M059J (cell line): Measurements from ENCODE around the gene SYNM. TPM values are rescaled to one million over a fixed set of nuclear protein-coding genes. Genes with fewer than 3 reads are reported as not detected.

ENCODE experiments used
- DNase-seq: peaks from one replicate; pipeline ENCODE4 v3.0.0-alpha.2; 2012; ENCODE audit warnings: low read depth
- total RNA-seq: library from RNA; depleted of rRNA; stranded (reverse); fragments of >200 nt; shearing (Covaris generic); gene quantifications from 2 replicates; pipeline ENCODE4 v1.2.3, GENCODE V29; 2014; rRNA removed

Gene SYNM
- total RNA-seq, 1 experiment from 2014 or later = 4.1 TPM

DNA sequence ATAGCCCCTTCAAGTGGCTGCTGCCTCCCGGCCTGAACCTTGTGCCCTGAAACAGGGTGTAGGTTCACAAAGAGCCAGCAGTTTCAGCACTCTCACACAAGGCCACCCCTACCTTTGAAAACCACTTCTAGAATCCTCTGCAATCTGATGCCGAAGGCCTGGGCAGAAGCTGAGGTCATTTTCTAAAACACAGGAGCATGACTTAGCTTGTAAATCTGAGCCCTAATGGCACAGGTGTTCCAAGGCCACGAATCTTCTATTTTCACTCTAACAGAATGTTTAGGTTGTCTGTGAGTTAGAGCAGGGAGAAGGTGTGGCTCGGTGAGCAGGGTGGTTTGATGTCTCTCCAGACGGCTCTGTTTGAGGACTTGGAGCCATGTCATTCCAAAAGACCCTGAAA, 62.3 kb downstream of the SYNM start:
- DNase-seq = no peak

DNA sequence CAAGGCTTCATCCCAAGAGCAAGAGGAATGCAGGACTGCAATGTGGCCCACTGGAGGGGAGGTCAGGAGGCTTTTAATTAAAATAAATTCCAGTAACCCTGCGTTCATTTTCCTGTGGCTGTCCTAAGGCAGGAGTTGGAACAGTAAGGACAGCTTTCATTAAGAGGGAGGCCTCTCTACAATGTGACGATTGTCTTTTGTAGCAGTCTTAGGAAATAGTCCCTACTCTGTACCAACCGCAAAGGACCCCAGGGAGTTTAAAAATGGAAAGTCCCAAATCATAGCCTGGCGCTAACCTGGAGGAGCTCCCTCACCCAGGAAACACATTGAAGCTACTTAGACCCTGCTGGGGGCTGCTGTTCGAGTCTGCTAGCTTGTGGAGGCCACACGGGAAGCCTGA, 62.8 kb downstream of the SYNM start:
- DNase-seq = no peak

DNA sequence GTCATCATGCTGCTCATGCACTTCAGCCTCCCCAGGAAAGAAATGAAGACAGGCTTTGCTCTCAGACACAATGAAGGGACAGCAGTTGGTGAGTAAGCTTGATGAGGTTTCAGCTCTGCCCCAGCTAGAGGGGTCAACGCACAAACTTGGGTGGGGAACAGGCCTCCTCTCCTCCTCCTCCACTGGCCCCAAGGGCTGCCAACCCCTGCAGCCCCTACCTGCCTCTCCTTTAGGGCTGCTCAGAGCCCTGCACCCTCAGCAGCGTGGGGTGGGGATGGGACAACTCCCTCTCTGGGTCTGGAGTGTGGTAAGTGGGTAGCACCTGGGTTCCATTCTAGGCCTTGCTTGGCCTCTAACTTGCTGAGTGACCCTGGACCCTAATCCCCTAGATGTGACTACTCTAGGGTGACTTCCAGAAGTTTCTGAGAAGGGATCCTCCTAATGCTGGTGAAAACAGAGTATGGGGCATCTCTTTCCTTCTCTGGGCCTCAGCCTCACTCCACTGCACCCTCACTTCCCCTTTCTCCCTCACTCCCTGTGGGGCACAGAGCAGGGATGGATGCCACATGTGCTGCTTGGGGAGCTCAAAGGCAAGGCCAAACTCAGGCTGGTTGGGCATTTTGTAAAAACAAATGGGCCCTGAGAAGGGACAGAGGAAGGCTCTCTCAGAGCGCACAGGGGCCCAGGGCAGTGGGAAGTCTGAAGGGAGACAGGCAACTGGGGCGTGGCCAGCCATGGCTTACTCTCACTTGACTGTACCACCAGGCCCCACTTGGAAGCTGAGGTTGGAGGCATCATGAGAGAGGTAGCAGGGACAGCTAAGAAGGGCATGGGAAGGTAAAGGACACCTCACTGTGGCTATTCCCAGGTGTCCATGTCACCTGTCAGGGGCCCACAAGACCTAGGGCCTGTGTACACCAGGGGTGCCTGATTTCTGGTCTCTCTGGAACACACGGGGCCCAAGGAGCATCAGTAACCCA, 64.0 kb downstream of the SYNM start:
- DNase-seq = no peak

DNA sequence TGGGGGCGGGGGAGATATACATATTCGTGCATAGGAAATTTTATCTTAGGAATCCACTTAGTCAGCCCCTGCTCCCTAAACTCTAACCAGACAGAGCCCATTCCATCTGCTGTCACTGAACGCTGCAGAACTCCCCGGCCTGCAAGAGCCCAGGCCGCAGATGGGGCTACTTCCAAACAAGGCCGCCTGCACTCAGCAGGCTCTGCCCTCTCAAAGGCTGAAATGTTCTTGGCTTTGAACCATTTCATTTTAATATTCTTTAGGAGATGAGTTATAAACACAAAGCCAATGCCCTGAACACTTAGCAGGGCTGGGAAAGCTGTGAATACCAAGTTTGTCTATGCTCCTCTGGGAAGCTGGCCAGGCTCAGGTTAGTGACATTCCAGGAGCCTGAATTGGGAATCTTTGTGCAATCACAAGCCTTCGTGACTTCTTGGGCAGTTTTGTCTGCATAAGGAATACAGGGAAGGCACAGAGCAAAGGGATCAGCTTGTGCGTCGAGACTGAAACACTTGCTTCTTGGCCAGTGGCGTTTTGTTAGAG, 65.0 kb downstream of the SYNM start:
- DNase-seq = no peak

DNA sequence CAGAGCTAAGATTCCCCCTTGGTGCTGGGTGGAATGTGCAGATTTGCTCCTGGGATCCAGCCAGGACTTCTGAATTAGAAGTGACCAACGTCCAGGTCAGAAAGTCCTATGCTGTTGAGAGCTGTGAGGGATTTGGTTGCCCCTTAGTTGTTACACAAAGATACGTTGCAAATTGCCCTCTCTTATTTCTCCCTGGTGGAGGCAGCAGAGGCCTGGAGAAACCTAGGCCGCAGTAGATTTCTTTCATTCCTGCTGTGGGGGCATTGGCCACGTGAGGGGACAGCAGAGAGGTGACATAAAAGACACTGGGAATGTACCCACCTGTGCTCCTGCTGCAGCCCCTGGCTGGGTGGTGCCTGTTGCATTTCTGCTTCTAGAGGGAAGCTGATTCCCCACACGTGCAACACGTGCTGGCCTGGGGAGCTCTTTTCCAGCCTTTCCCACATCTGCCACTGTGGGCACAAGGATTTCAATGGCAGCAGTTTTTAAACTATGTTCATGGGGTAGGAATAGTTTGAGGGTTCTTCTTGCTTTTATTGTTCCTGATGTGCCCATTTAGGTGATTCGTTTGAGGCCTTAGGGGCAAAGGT, 65.7 kb downstream of the SYNM start:
- no peak for DNase-seq

DNA sequence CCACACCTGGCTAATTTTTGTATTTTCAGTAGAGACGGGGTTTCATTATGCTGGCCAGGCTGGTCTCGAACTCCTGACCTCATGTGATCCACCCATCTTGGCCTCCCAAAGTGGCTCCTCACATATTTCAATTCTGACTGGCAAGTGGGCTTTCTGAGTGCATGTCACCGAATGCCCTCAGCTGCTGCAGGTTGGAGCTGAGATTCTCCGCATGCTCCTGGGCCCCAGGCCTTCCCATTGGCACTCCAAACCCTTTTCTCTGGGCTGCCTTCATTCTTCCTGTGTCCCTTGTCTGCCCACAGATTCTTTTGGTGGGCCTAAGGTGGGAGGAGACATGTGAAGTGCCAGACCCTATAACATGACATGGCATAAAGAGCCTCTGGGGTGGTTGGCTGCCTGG, 67.3 kb downstream of the SYNM start:
- DNase-seq = no peak

DNA sequence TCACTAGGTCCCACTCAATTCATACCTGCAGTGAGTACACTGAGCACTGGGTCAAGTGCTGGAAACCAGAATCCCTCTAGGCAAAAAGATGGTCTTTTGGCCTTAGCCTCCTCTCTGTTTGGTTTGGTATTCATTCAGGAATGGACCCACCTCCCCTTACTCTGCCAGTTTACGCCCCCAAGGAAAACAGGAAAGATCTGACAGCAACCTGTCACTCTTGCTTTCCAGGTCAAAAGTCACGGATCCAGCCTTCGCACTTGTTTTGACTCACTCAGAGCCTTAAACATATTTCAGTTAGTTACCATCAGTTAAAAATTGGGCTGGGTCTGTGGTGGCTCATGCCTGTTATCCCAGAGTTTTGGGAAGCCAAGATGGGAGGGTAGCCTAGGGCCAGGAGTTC, 68.1 kb downstream of the SYNM start:
- no peak for DNase-seq

DNA sequence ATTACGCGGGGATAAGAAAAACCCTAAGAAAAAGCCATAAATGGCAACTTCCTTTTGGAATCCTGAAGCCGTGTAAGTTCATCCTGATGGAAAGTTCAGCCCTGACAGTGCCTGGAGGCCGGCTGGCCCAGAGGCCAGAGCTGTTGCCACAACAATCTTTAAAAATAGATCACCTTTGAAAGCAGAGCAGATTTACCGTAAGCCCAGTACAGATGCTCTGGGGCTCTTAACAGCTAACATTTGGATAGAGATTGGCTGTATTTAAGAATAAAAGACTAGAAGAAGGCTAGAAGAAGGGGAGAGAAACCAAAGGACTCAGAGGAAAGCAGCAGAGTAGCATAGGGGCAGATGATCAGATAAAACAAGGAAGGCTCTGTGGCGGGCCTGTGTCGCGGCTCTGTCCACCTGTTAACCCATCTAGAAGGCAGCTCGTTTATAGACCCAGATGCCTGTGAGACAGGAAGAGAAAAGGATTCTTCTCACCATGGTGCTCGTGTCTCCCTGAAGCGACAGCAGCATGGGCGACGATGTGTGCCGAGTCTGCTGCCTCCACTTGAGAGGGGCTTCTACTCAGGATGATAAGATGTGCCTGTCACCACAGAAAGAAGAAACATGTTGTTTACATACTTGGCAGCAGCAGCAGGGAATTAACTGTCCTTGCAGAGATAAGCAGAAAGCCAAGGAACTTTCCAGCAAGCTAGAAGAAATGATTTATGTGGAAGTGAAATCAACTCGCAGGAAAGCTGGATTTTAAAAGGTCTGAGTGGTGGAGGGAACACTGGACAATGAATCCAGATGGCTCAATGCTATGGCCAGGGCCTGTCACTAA, 69.9 kb downstream of the SYNM start:
- no peak for DNase-seq

DNA sequence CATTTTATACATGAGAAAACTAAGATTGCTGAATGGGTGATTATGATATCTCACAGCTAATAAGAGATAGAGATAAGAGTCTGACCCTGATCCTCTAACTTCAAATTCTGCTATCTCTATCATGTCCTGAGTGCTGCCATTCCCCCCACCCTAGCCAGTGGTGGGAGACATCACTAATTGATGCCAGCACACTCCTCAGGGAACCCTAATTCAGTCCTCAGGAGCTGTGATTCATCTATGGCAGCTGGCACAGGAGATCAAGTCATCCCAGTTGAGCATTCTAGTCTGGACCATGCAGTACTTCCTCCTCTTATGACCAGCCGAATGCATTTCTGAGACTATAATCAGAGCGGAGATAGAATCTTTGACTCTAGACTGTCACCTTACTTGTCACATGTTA, 71.9 kb downstream of the SYNM start:
- no peak for DNase-seq

DNA sequence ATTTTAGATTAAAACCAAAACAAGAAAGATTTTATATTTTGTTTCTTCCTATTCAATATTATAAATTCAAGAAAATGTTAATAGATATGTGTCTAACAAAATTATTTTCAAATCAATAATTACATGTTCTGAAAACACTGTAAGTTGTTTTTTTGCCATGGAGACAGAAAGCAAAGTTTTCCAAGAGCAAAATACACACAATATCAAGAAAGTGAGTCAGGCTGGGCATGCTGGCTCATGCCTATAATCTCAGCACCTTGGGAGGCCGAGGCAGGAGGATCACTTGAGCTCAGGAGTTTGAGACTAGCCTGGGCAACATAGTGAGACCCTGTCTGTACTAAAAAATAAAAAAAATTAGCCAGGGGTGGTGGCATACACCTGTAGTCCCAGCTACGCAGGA, 72.8 kb downstream of the SYNM start:
- no peak for DNase-seq

DNA sequence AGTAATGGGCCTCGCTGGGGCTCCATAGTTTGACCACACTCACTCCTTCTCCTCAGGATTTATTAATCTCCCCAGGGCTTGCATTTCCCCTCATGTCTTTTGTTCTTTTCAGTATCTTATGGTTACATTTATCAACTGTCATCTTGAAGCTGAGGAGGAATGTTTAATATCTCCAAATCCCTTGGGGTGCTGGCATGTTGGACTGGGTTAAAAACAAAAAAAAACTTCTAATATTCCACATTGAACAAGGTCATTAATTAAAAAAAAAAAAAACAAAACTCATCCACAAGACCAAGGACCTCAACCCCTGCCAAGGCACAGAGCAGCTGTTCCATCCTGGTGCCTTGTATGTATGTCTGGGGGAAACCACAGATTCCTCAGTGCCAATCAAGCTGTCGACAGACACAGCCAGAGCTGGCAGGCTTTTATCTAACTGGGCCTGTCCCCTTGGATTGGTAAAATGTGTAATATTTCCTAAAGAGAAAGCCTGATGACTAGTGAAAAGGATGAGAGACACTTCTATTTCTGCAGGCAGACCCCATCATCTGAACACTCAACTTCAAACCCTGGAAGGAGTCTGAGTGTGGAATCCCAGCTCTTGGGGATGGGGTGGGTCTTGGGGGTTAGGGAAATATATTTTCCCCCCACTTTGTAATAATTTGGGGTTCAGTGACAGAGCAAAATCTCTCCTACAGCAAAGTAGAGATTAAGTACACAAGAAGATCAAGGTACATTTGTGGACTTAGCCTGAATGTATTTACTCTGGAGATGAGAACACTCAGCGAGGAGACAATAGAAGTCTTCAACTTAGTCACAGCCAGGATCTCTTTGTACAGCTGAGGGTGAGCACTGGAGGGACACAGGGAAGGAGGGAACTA, 75.4 kb downstream of the SYNM start:
- no peak for DNase-seq

DNA sequence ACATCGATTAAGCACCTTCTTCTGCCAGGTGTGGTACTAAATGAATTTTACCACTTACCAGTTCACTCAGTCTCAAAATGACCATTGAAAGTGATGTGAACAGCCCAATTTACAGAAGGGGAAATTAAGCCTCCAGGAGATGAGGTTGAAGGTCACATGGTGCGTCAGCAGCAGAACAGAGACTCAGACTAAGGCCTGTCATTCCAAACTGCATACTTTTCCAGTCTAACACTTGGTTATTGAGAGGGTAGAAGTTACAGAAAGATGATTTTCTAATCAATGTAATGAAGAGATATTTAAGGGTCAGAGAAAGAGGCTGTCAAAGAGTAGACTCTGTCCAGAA, 76.1 kb downstream of the SYNM start:
- no peak for DNase-seq

DNA sequence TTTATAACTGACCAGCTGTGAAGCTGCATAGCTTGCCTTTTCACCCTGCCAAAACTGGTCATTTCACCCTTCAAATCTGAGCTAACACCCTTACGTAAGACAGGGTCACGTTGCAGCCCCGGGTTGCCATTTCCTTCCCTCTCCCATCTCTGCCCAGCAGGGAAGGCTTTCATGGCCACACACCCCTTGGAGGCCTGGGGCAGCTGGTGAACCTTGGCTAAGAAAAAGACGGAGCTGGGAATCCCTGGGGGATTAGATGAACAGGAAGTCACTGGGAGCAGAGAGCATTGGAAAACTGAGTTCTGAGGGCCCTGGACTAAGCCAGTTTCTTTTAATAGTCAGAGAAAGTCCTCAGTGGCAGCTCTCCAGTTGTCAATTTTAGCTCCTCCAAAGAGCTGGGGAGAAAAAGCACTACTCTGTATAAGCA, 76.7 kb downstream of the SYNM start:
- no peak for DNase-seq

DNA sequence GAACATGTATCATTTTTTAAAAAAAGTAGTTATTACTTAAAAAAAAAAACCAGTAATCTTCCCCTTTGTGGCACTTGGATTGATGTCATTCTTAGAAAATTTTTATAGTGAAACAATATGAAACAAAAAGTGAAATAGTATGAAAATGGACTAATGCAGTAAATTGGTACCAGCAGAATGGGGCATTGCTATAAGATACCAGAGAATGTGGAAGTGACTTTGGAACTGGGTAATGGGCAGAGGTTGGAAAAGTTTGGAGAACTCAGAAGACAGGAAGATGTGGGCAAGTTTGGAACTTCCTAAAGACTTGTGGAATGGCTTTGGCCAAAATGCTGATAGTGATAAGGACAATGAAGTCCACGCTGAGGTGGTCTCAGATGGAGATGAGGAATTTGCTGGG, 77.9 kb downstream of the SYNM start:
- DNase-seq = no peak

Other genes starting within 250 kb of the SYNM start
- gene PGPEP1L, start 97.3 kb upstream of the SYNM start, total RNA-seq = not detected in 2 replicates
- 34.5 and 36.4 TPM in 2 replicates for gene TTC23, start 144.5 kb downstream of the SYNM start, total RNA-seq
- gene LRRC28, start 146.4 kb downstream of the SYNM start, total RNA-seq = 19.9 and 31.9 TPM in 2 replicates